PFSK-1 (cell line): Measurements from ENCODE around the gene PUS10.

Source experiments
- FOXP2 ChIP-seq: optimal IDR thresholded peaks from 2 replicates; pipeline ENCODE3; 2011; ENCODE audit warnings: borderline replicate concordance, control low read depth, inconsistent platforms; ENCODE audit not compliant: insufficient read depth; ENCODE audit errors: extremely low read length, extremely low read depth
- POLR2AphosphoS5 ChIP-seq: IDR thresholded peaks from 2 replicates; pipeline ENCODE4 v1.6.1; 2012; ENCODE audit warnings: low read depth, mild to moderate bottlenecking, control low read depth, low read length, moderate library complexity
- REST ChIP-seq, 2 experiments: IDR thresholded peaks; 2 replicates each; pipeline versions ENCODE4 v1.6.1 to v1.8.0; 2011 to 2012; ENCODE audit warnings: low read depth in 2 of 2, low read length in 2 of 2, control low read depth in 1 of 2, inconsistent platforms in 1 of 2, mild to moderate bottlenecking in 1 of 2, moderate library complexity in 1 of 2; ENCODE audit not compliant: insufficient read depth in 1 of 2
- SIN3A ChIP-seq: IDR thresholded peaks from 2 replicates; pipeline ENCODE4 v1.6.1; 2012; ENCODE audit warnings: mild to moderate bottlenecking, low read length, moderate library complexity, borderline replicate concordance; ENCODE audit not compliant: insufficient read depth
- TAF1 ChIP-seq: IDR thresholded peaks from 2 replicates; pipeline ENCODE4 v1.6.1; 2012; ENCODE audit warnings: low read length, control low read depth, borderline replicate concordance; ENCODE audit not compliant: insufficient read depth

PUS10 gene

GRCh38 chr2:61029533-61029932, 11.5 kb upstream of the PUS10 start:
- TF ChIP-seq FOXP2 (no peak), REST (IDR thresholded peaks at IDR 0.05; ENCODE audit: insufficient read depth in 1 of 2, low read depth in 2 of 2, low read length in 2 of 2) (no peak), TAF1 (no peak), SIN3A (no peak), POLR2AphosphoS5 (no peak)

DNA sequence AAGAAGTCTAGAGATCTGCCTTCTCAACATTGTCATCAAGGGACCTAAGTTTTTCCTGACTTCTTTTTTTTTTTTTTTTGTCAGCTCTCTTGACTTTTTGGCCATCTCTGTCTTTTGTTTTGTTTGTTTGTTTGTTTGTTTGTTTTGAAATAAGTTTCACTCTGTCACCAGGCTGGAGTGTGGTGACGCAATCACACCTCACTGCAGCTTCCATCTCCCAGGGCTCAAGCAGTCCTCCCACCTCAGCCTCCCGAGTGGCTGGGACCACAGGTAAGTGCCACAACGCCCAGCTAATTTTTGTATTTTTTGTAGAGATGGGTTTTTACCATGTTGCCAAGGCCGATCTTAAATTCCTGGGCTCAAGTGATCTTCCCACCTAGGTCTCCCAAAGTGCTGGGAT, 5.6 kb upstream of the PUS10 start:
- no peak for TF ChIP-seq REST (IDR thresholded peaks at IDR 0.05; ENCODE audit: insufficient read depth in 1 of 2, low read depth in 2 of 2, low read length in 2 of 2)
- TF ChIP-seq SIN3A: no peak
- no peak for TF ChIP-seq TAF1
- TF ChIP-seq FOXP2: no peak
- no peak for TF ChIP-seq POLR2AphosphoS5

- TF ChIP-seq TAF1 (no peak), FOXP2 (no peak)
Measured at GRCh38 chr2:61021228-61021660, 3.2 kb upstream of the PUS10 start.

DNA sequence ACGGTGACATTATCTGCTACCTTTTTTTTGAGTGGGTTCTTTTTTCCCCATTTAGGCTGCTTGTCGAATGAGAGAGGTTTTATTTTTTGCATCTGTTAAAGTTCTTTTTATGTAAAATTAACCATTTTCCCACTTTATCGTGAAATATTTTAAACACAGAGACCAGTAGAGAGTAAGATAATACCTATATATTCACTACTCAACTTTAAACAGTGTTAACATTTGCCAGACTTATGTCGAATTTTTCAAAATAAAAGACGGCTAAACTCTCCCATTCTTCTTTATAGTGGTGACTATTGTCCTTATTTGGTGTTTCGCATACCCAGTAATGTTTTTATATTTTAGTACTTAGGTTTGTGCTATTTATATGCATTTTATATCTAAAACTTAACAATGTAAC, 743 bp upstream of the PUS10 start:
- TF ChIP-seq REST (IDR thresholded peaks at IDR 0.05; ENCODE audit: insufficient read depth in 1 of 2, low read depth in 2 of 2, low read length in 2 of 2) (no peak), SIN3A (no peak), POLR2AphosphoS5 (no peak), TAF1 (no peak), FOXP2 (no peak)

DNA sequence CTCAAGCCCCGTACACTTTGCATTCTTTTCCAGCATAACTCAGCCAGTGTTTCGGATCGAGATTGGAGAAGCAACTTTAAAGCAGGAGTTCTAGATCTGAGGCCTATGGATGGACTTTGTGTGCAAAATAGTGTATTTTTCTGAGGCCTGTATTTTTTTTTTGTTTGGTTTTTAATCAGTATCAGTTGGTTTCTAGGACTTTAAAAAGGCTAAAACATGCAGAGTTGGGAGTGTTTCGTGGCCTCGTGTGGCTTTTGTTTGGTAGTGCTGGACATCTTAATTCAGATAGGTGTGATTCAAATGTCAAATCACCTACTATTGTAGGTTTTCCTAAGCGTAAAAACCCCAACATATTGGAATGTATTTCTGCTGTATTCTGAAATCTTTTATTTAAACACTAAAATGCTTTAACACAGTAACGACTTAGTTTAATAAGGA, 282 bp upstream of the PUS10 start:
- TF ChIP-seq TAF1 (no peak), FOXP2 (no peak), REST (IDR thresholded peaks at IDR 0.05; ENCODE audit: insufficient read depth in 1 of 2, low read depth in 2 of 2, low read length in 2 of 2) (no peak), POLR2AphosphoS5 (no peak), SIN3A (no peak)
